Stomach (tissue), 9 donors: ENCODE results near the gene SCAI. TPM values are rescaled to one million over a fixed set of nuclear protein-coding genes. Genes with fewer than 3 reads are reported as not detected.

Experiments used
- DNase-seq, 2 donors: peaks; one replicate each; pipeline versions ENCODE4 v3.0.0 to v3.0.0-alpha.2; 2013 to 2019
- H3K27ac ChIP-seq, 5 donors: fragments of 200-600 bp in 4 of 5; sonication (generic) in 4 of 5; one replicate each; pipeline ENCODE4 v1.5.1; 2013 to 2019; ENCODE audit warnings: mild to moderate bottlenecking in 1 of 5, moderate library complexity in 1 of 5
- H3K27me3 ChIP-seq, 3 donors: fragments of 200-600 bp; sonication (generic); one replicate each; pipeline ENCODE4 v1.5.1; 2017 to 2019; ENCODE audit warnings: mixed run types in 1 of 3
- H3K36me3 ChIP-seq, 4 donors: fragments of 200-600 bp; sonication (generic); 1 replicate in 3 of 4; 2 replicates in 1 of 4; pipeline ENCODE4 v1.5.1; 2016 to 2019
- H3K4me1 ChIP-seq, 4 donors: fragments of 200-600 bp; sonication (generic); one replicate each; pipeline ENCODE4 v1.5.1; 2016 to 2019
- H3K4me3 ChIP-seq, 4 donors: fragments of 200-600 bp; sonication (generic) in 3 of 4; one replicate each; pipeline ENCODE4 v1.5.1; 2016 to 2019; ENCODE audit warnings: mild to moderate bottlenecking in 1 of 4
- H3K9me3 ChIP-seq, 4 donors: fragments of 200-600 bp; sonication (generic); one replicate each; pipeline ENCODE4 v1.5.1; 2016 to 2019
- EP300 ChIP-seq: sonication (generic); formaldehyde crosslinking; IDR thresholded peaks from one replicate; pipeline ENCODE4 v1.6.1; 2017; ENCODE audit warnings: antibody characterized with exemption
- POLR2A ChIP-seq, 4 donors: fragments of 450-650 bp; IDR thresholded peaks; one replicate each; pipeline ENCODE4 v1.6.1; 2016; ENCODE audit warnings: antibody characterized with exemption in 4 of 4, control low read depth in 2 of 4, mild to moderate bottlenecking in 1 of 4, moderate library complexity in 1 of 4
- POLR2AphosphoS5 ChIP-seq, 3 donors: sonication (generic); formaldehyde crosslinking; IDR thresholded peaks; one replicate each; pipeline ENCODE4 v1.6.1; 2016; ENCODE audit warnings: antibody characterized with exemption in 3 of 3
- WGBS, 5 donors: extraction: QIAGEN DNeasy Blood & Tissue Kit in 3 of 5; methylation state at CpG; one replicate each; pipeline versions ENCODE4 v1.1.5 to v1.1.7; 2013 to 2018; 5-methylcytosine and 5-hydroxymethylcytosine counted together
- intact Hi-C: fragments of 100-400 bp; cut with DNase I; formaldehyde crosslinking; loops from one replicate; pipeline ENCODE4 v1.15.1; 2023; ENCODE audit warnings: low total_unique reads
- polyA plus RNA-seq, 3 donors: library from polyadenylated mRNA; stranded (reverse); fragments of 200-250 nt; gene quantifications; one replicate each; pipeline ENCODE4 v1.2.3, GENCODE V29; 2013
- total RNA-seq, 5 donors: library from RNA; depleted of rRNA; stranded (reverse); fragments of >200 nt; gene quantifications; one replicate each; pipeline versions ENCODE4 v1.1.0 to v1.2.3, GENCODE V29; 2014 to 2016
- TF ChIP-seq, protein P1 (sequence below), 7 experiments: fragments of 450-650 bp in 4 of 7; fragments of 200-600 bp in 3 of 7; sonication (generic) in 3 of 7; IDR thresholded peaks; one replicate each; pipeline ENCODE4 v1.5.1; 2016 to 2019; ENCODE audit warnings: antibody characterized with exemption in 7 of 7, control low read depth in 2 of 7, mild to moderate bottlenecking in 1 of 7
- donor health status: healthy with polysubstance abuse.
- donor health status: Bipolar disorder and iron deficiency.
- donor health status: healthy.

SCAI gene
- total and polyA plus RNA-seq, 8 donors: 0.46 to 21.0 (median 3.1) TPM

DNA sequence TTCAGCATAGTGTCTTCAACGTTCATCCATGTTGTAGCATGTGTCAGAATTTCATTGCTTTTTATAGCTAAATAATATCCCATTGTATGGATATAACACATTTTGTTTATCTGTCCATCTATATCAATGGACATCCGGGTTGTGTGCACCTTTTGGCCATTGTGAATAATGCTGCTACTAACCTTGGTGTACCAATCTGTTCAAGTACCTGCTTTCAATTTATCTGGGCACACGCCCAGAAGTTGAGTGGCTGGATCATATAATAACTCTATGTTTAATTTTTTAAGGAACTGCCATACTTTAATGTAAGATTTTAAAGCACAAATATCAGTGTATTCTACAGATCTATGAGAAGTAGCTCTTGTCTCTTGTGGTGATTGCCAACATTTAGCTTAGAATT, 43.5 kb downstream of the SCAI start:
- intact Hi-C loops: no loop called here
- Histone ChIP-seq H3K36me3 (no peaks in the 10 kb centered on the region), H3K27me3 (no peaks in the 10 kb centered on the region), H3K4me3 (no peak overlapping the region), H3K9me3 (no peaks in the 10 kb centered on the region), H3K27ac (no peak overlapping the region), H3K4me1 (peaks cover 0 to 11% (median 0%) of the 10 kb centered on the region in 4 donors)
- TF ChIP-seq POLR2A (IDR thresholded peaks at IDR 0.05) (no peak), EP300 (no peak), POLR2AphosphoS5 (IDR thresholded peaks at IDR 0.05) (no peak)
- TF ChIP-seq, protein P1, sequence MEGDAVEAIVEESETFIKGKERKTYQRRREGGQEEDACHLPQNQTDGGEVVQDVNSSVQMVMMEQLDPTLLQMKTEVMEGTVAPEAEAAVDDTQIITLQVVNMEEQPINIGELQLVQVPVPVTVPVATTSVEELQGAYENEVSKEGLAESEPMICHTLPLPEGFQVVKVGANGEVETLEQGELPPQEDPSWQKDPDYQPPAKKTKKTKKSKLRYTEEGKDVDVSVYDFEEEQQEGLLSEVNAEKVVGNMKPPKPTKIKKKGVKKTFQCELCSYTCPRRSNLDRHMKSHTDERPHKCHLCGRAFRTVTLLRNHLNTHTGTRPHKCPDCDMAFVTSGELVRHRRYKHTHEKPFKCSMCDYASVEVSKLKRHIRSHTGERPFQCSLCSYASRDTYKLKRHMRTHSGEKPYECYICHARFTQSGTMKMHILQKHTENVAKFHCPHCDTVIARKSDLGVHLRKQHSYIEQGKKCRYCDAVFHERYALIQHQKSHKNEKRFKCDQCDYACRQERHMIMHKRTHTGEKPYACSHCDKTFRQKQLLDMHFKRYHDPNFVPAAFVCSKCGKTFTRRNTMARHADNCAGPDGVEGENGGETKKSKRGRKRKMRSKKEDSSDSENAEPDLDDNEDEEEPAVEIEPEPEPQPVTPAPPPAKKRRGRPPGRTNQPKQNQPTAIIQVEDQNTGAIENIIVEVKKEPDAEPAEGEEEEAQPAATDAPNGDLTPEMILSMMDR (IDR thresholded peaks at IDR 0.05): no peak
- no peak for DNase-seq
- WGBS, 5 donors: 58 to 76% (median 64%) methylated on average over 3 of the region's 3 CpGs

DNA sequence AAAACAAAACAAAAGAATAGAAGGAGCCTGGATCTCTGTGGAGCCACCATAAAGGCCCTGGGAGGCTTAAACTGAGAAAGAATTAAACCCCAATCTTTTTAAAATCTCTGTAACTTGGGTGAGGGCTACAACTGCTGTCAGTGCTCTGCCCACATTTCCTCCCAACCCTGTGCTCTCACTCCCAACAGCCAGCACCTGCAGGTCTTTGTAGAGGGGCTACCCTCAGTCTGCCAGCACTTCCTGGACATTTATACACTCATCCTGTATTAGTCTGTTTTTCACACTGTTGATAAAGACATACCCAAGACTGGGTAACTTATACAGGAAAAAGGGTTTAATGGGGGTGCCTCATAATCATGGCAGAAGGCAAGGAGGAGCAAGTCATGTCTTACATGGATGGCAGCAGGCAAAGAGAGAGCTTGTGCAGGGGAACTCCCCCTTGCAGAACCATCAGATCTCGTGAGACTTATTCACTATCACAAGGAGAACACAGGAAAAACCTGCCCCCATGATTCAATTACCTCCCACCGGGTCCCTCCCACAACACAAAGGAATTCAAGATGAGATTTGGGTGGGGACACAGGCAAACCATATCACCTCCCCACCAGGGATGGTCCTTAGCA, 47.4 kb downstream of the SCAI start:
- Histone ChIP-seq H3K9me3 (no peaks in the 10 kb centered on the region), H3K4me3 (no peak overlapping the region), H3K36me3 (no peaks in the 10 kb centered on the region), H3K27me3 (no peaks in the 10 kb centered on the region), H3K27ac (no peak overlapping the region), H3K4me1 (peaks cover 0 to 11% (median 0%) of the 10 kb centered on the region in 4 donors)
- no peak for DNase-seq
- TF ChIP-seq, protein P1 (IDR thresholded peaks at IDR 0.05): no peak
- no peak for TF ChIP-seq POLR2A (IDR thresholded peaks at IDR 0.05)
- no peak for TF ChIP-seq POLR2AphosphoS5 (IDR thresholded peaks at IDR 0.05)
- no peak for TF ChIP-seq EP300
- 92 to 100% (median 95%) methylated on average over 2 of the region's 2 CpGs for WGBS, 5 donors
- intact Hi-C loops: no loop called here

DNA sequence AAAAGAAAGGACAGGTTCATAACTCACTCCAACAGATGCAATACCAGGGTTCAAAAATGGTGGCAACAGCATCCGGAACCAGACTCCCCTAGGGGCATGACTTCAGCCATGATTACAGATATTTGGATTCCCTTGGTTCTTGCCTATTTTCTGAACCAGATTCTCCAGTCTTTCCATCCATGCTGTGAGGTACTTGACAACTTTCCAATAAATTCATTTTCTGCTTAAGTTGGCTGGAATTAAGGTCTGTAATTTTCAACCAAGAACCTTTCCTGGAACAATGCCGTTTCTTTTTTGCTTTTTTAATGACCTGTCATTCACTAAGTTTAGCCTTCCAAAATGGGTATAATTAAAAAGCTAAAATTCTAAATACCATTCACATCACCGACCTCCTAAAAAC, 52.2 kb downstream of the SCAI start:
- intact Hi-C loops: no loop called here

DNA sequence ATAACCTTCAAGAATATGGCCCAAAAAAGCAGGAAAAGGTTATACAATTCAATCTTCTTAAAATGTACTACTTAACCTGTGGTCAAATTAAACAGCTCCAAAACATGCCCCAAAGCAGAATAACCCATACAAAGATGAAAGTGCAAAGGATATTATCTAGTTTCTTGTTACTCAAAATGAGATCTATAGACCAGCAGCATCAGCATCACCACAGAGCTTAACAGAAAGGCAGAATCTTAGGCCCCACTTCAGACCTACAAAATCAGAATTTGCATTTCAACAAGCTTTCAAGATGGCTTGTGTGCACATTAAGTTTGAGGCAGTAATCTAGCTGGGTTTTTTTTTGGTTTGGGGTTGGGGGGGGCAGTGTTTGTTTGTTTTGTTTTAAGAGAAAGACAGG, 54.0 kb downstream of the SCAI start:
- Histone ChIP-seq H3K4me3 (no peak overlapping the region), H3K36me3 (no peaks in the 10 kb centered on the region), H3K9me3 (no peaks in the 10 kb centered on the region), H3K27ac (no peak overlapping the region), H3K27me3 (no peaks in the 10 kb centered on the region), H3K4me1 (no peaks in the 10 kb centered on the region)
- intact Hi-C loops: no loop called here
- no peak for TF ChIP-seq EP300
- TF ChIP-seq, protein P1 (IDR thresholded peaks at IDR 0.05): no peak
- TF ChIP-seq POLR2A (IDR thresholded peaks at IDR 0.05): no peak
- no peak for TF ChIP-seq POLR2AphosphoS5 (IDR thresholded peaks at IDR 0.05)
- DNase-seq: no peak

More for the DNA sequence above, 52.2 kb downstream of the SCAI start:
- no peaks in the 10 kb centered on the region for H3K27me3 ChIP-seq
- H3K36me3 ChIP-seq: no peaks in the 10 kb centered on the region
- no peak for TF ChIP-seq EP300
- TF ChIP-seq POLR2A (IDR thresholded peaks at IDR 0.05): no peak
- TF ChIP-seq, protein P1 (IDR thresholded peaks at IDR 0.05): no peak
- TF ChIP-seq POLR2AphosphoS5 (IDR thresholded peaks at IDR 0.05): no peak
- no peak overlapping the region for H3K27ac ChIP-seq
- no peaks in the 10 kb centered on the region for H3K4me1 ChIP-seq
- no peak for DNase-seq
- H3K4me3 ChIP-seq: no peak overlapping the region
- WGBS, 5 donors: 87 to 96% (median 90%) methylated on average over 3 of the region's 3 CpGs
- no peaks in the 10 kb centered on the region for H3K9me3 ChIP-seq
